ENCODE data around the gene DGLUCY.
"Not testable (repeated sequence)": the region's sequence is repeated elsewhere in the genome, so short reads cannot be mapped to it uniquely, and the experiment has no call there.

DGLUCY gene

GRCh38 chr14:91119556-91120311 is 5.9 kb downstream of the DGLUCY start:
- ATAC-seq: 0 out of 3 replicates have a peak, but pooled peaks have one; percentile 25
- no peak for TF ChIP-seq TCF4 (CRISPR knock-in tag; IDR thresholded peaks at IDR 0.05; ENCODE audit: borderline replicate concordance)
- TF ChIP-seq PPARA (CRISPR knock-in tag; IDR thresholded peaks at IDR 0.05; ENCODE audit: borderline replicate concordance): no peak
- no peak for TF ChIP-seq TSHZ2 (CRISPR knock-in tag; IDR thresholded peaks at IDR 0.05)
- TF ChIP-seq CSDC2 (CRISPR knock-in tag; IDR thresholded peaks at IDR 0.05): no peak
- TF ChIP-seq ISL1 (CRISPR knock-in tag; IDR thresholded peaks at IDR 0.05): no peak
- TF ChIP-seq OSR1 (CRISPR knock-in tag; IDR thresholded peaks at IDR 0.05): no peak
- TF ChIP-seq CSRNP3 (CRISPR knock-in tag; IDR thresholded peaks at IDR 0.05): no peak
- no peak for TF ChIP-seq GLIS3 (CRISPR knock-in tag; IDR thresholded peaks at IDR 0.05)
- no peak for TF ChIP-seq SNAI2 (CRISPR knock-in tag; IDR thresholded peaks at IDR 0.05)

- no peak for ATAC-seq
- TF ChIP-seq POU6F1 (CRISPR knock-in tag; IDR thresholded peaks at IDR 0.05; ENCODE audit: borderline replicate concordance, low read depth) (no peak), ZFP3 (CRISPR knock-in tag; IDR thresholded peaks at IDR 0.05) (no peak), CSDC2 (CRISPR knock-in tag; IDR thresholded peaks at IDR 0.05) (no peak), RARB (CRISPR knock-in tag; IDR thresholded peaks at IDR 0.05) (no peak), GLIS3 (CRISPR knock-in tag; IDR thresholded peaks at IDR 0.05) (no peak), TSHZ2 (CRISPR knock-in tag; IDR thresholded peaks at IDR 0.05) (no peak), ESRRG (CRISPR knock-in tag; IDR thresholded peaks at IDR 0.05) (no peak), ISL1 (CRISPR knock-in tag; IDR thresholded peaks at IDR 0.05) (no peak), PATZ1 (CRISPR knock-in tag; IDR thresholded peaks at IDR 0.05; ENCODE audit: borderline replicate concordance) (no peak), ZNF70 (CRISPR knock-in tag; IDR thresholded peaks at IDR 0.05) (no peak), TOX (CRISPR knock-in tag; IDR thresholded peaks at IDR 0.05; ENCODE audit: borderline replicate concordance) (no peak), CSRNP3 (CRISPR knock-in tag; IDR thresholded peaks at IDR 0.05) (no peak)
Observed at GRCh38 chr14:91123201-91123600, 9.3 kb downstream of the DGLUCY start.

- not testable (repeated sequence) for ATAC-seq
Observed at GRCh38 chr14:91124406-91125270, 10.8 kb downstream of the DGLUCY start.

All from SK-N-SH treated with all-trans-retinoic acid at 6 μM for 48 hours (cell line).